HepG2 (cell line): Measurements from ENCODE around the gene CFAP54.

Experiments used
- AHR ChIP-seq: IDR thresholded peaks from 2 replicates; pipeline ENCODE4 v1.6.1; 2018; ENCODE audit warnings: missing genetic modification reagents, missing compliant biosample characterization
- ATF3 ChIP-seq: sonication (generic); formaldehyde crosslinking; IDR thresholded peaks from 2 replicates; pipeline ENCODE4 v1.4.0; 2020; ENCODE audit warnings: missing genetic modification reagents
- CTCF ChIP-seq: sonication (generic); formaldehyde crosslinking; IDR thresholded peaks from 2 replicates; pipeline ENCODE4 v1.5.0; 2020; ENCODE audit warnings: mild to moderate bottlenecking, missing genetic modification reagents, moderate library complexity
- DNMT1 ChIP-seq: sonication (generic); formaldehyde crosslinking; IDR thresholded peaks from 2 replicates; pipeline ENCODE4 v1.5.1; 2020; ENCODE audit warnings: mild to moderate bottlenecking, missing genetic modification reagents
- EP300 ChIP-seq, 3 experiments: sonication (generic) in 1 of 3; formaldehyde crosslinking in 1 of 3; IDR thresholded peaks; 2 replicates each; pipeline versions ENCODE4 v1.5.1 to v1.6.1; 2011 to 2020; ENCODE audit warnings: low read depth in 2 of 3, low read length in 2 of 3, borderline replicate concordance in 1 of 3, improper control_type of control experiment in 1 of 3, mild to moderate bottlenecking in 1 of 3, missing genetic modification reagents in 1 of 3, moderate library complexity in 1 of 3
- FLYWCH1 ChIP-seq: sonication (generic); formaldehyde crosslinking; IDR thresholded peaks from 2 replicates; pipeline ENCODE4 v1.8.1; 2023; ENCODE audit warnings: mild to moderate bottlenecking, missing genetic modification reagents
- SYNCRIP ChIP-seq: fragments of 200-400 bp; formaldehyde crosslinking; IDR thresholded peaks from 2 replicates; pipeline ENCODE4 v1.6.1; 2018; ENCODE audit warnings: mild to moderate bottlenecking, low read depth, low read length; ENCODE audit not compliant: insufficient read depth
- ZBTB14 ChIP-seq: sonication (generic); formaldehyde crosslinking; IDR thresholded peaks from 2 replicates; pipeline ENCODE4 v1.4.0; 2020; ENCODE audit warnings: missing genetic modification reagents
- ZNF253 ChIP-seq: sonication (generic); formaldehyde crosslinking; IDR thresholded peaks from 2 replicates; pipeline ENCODE4 v1.8.0; 2022; ENCODE audit warnings: mild to moderate bottlenecking, missing genetic modification reagents, borderline replicate concordance
- ZNF263 ChIP-seq: sonication (generic); formaldehyde crosslinking; IDR thresholded peaks from 2 replicates; pipeline ENCODE4 v1.4.0; 2020; ENCODE audit warnings: missing genetic modification reagents
- ZNF446 ChIP-seq: sonication (generic); formaldehyde crosslinking; IDR thresholded peaks from 2 replicates; pipeline ENCODE4 v1.5.0; 2020; ENCODE audit warnings: mild to moderate bottlenecking, missing genetic modification reagents

DNA sequence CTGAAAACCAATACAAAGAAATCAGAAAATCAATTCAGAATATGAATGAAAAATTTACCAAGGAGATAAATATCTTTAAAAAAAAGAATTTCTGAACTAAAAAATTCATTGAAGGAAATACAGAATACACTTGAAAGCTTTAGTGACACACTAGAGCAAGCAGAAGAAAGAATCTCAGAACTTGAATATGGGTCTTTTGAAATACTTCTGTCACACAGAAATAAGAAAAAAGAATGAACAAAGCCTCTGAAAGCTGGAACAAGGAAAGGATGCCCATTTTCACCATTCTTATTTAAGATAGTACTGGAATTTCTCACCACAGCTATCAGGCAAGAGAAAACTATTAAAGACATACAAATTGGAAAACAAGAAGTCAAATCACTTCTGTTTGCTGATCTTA, 314.6 kb downstream of the CFAP54 start:
- TF ChIP-seq ZBTB14 (CRISPR knock-in tag) (no peak), ZNF446 (no peak), CTCF (CRISPR knock-in tag) (no peak), EP300 (IDR thresholded peaks at IDR 0.05; ENCODE audit: low read depth in 2 of 2, low read length in 2 of 2) (no peak), EP300 (CRISPR knock-in tag; IDR thresholded peaks at IDR 0.05; ENCODE audit: borderline replicate concordance) (no peak), ATF3 (CRISPR knock-in tag) (no peak), FLYWCH1 (no peak), SYNCRIP (no peak), AHR (CRISPR knock-in tag) (no peak), DNMT1 (CRISPR knock-in tag) (no peak), ZNF263 (CRISPR knock-in tag) (no peak), ZNF253 (no peak)
